Measurements from ENCODE around the gene IFI27. TPM values are rescaled to one million over a fixed set of nuclear protein-coding genes. Genes with fewer than 3 reads are reported as not detected.

IFI27 gene
- total and polyA plus RNA-seq, 2 of the 4 experiments (the other 2 are of a cell fraction), result under 0.01 to 0.60 TPM

DNA sequence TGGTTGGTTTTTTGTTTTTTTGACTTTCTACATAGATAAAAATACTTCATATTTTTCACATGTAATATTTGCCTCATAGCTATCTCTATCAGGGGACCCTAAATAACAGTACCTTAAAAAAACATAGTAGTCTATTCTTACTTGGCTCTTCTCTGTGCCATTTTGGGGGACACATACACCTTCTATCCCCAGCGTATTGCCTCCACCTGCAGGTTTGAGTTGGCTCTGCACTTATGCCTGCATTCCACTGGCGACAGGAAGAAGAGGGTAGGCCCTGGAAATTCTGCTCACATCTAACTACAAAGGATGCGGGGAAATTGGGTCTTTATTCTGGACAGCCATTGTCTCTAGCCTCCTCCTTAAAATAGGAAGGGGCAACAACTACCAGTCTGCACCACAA is 32.7 kb downstream of the IFI27 start:
- H3K56ac ChIP-seq (ENCODE audit: extremely low read depth, insufficient read depth, low read length), result no peak overlapping the region
- H3K36me3 ChIP-seq (ENCODE audit: control insufficient read depth, insufficient read depth, low read length), result no peaks in the 10 kb centered on the region
- H4K91ac ChIP-seq (ENCODE audit: insufficient read depth, low read depth, low read length), result no peak overlapping the region
- no peak overlapping the region for H2BK5ac ChIP-seq (ENCODE audit: low read depth, low read length, poor library complexity, severe bottlenecking)
- POLR2A ChIA-PET (ENCODE audit: unreplicated experiment), result no interaction called here
- TF ChIP-seq MAFK (IDR thresholded peaks at IDR 0.05; ENCODE audit: low read depth, low read length) (no peak), MXI1 (IDR thresholded peaks at IDR 0.05; ENCODE audit: borderline replicate concordance, low read depth, low read length) (no peak), RAD21 (IDR thresholded peaks at IDR 0.05; ENCODE audit: low read length) (peak; percentile 31; the same call in 1 of the 2 replicates)
- TF ChIP-seq, protein P1, sequence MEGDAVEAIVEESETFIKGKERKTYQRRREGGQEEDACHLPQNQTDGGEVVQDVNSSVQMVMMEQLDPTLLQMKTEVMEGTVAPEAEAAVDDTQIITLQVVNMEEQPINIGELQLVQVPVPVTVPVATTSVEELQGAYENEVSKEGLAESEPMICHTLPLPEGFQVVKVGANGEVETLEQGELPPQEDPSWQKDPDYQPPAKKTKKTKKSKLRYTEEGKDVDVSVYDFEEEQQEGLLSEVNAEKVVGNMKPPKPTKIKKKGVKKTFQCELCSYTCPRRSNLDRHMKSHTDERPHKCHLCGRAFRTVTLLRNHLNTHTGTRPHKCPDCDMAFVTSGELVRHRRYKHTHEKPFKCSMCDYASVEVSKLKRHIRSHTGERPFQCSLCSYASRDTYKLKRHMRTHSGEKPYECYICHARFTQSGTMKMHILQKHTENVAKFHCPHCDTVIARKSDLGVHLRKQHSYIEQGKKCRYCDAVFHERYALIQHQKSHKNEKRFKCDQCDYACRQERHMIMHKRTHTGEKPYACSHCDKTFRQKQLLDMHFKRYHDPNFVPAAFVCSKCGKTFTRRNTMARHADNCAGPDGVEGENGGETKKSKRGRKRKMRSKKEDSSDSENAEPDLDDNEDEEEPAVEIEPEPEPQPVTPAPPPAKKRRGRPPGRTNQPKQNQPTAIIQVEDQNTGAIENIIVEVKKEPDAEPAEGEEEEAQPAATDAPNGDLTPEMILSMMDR (conservative IDR thresholded peaks at IDR 0.05; ENCODE audit: low read depth, low read length), result peak; percentile 30
- H3K18ac ChIP-seq (ENCODE audit: low read depth, low read length), result no peak overlapping the region
- no peak overlapping the region for H3K14ac ChIP-seq (replicated peaks; ENCODE audit: low read depth, low read length)
- no peak overlapping the region for H3K4me3 ChIP-seq (ENCODE audit: insufficient read depth, low read depth, low read length)
- no peak overlapping the region for H2BK120ac ChIP-seq (ENCODE audit: low read depth, low read length)
- H3K9me3 ChIP-seq (ENCODE audit: control insufficient read depth, insufficient read depth, low read length), result no peaks in the 10 kb centered on the region
- no peak overlapping the region for H4K8ac ChIP-seq (ENCODE audit: low read depth in 2 of 2, low read length in 2 of 2)
- H2AK5ac ChIP-seq (ENCODE audit: low read depth, low read length), result no peak overlapping the region
- no peak overlapping the region for H3K4me2 ChIP-seq (ENCODE audit: low read depth, low read length)
- BruUV-seq (replicated peaks), result no TSS peak
- H3K27ac ChIP-seq (ENCODE audit: insufficient read depth, low read length), result no peak overlapping the region
- no peak overlapping the region for H4K5ac ChIP-seq (ENCODE audit: low read depth, low read length)
- dilution Hi-C loops (cut with HindIII; ENCODE audit: low sequenced_read_pairs, unreplicated experiment) (no loop called here), intact Hi-C loops (cut with micrococcal nuclease) (no loop called here), in situ Hi-C loops (cut with MboI; ENCODE audit: low sequenced_read_pairs) (no loop called here)
- CTCF ChIA-PET, result interaction anchor here (0.7 to 1.3 kb wide), 2 partner anchors 11 to 107 kb away, joined by 3 to 4 read pairs; no protein-coding TSS in a partner anchor
- H2BK15ac ChIP-seq (ENCODE audit: low read depth, low read length), result no peak overlapping the region
- ATAC-seq (ENCODE audit: low read depth), result peak; percentile 29; the same call in 1 of the 2 replicates
- DNase-seq, result no peak
- H3K9ac ChIP-seq (ENCODE audit: low read depth, low read length), result no peak overlapping the region
- no peak overlapping the region for H3K4ac ChIP-seq (ENCODE audit: low read depth, low read length)
- H4K20me1 ChIP-seq (ENCODE audit: insufficient read depth, low read length), result no peaks in the 10 kb centered on the region
- H3K9me1 ChIP-seq (ENCODE audit: insufficient read depth, low read length), result no peaks in the 10 kb centered on the region
- peaks cover 15% of the 10 kb centered on the region for H3K27me3 ChIP-seq (ENCODE audit: control insufficient read depth, insufficient read depth, low read length)
- no CpG with 5 or more reads among the region's 3 CpGs for WGBS, 2 experiments (ENCODE audit: extremely low coverage in 2 of 2, insufficient read length in 1 of 2)
- no peak overlapping the region for H2AFZ ChIP-seq (replicated peaks; ENCODE audit: low read length, poor library complexity)
- no peaks in the 10 kb centered on the region for H3K4me1 ChIP-seq (ENCODE audit: control insufficient read depth, insufficient read depth, low read length)
- no peak overlapping the region for H3K23ac ChIP-seq (ENCODE audit: low read depth, low read length)
- no peak overlapping the region for H2BK20ac ChIP-seq (ENCODE audit: low read depth, low read length)
- H2AK9ac ChIP-seq (replicated peaks; ENCODE audit: low read depth, low read length, poor library complexity), result no peak overlapping the region
- no peaks in the 10 kb centered on the region for H3K79me1 ChIP-seq (ENCODE audit: low read depth in 1 of 2, low read length in 2 of 2)

All from IMR-90 (cell line).